HEK293T (cell line): ENCODE measurements around the gene DHX32.
"Not testable (repeated sequence)": the region's sequence is repeated elsewhere in the genome, so short reads cannot be mapped to it uniquely, and the experiment has no call there.

Experiments
- ARNT ChIP-seq: fragments of 450-650 bp; IDR thresholded peaks from 2 replicates; pipeline ENCODE4 v1.6.1; 2017; ENCODE audit warnings: mild to moderate bottlenecking
- ELF4 ChIP-seq: fragments of 450-650 bp; IDR thresholded peaks from 2 replicates; pipeline ENCODE4 v1.6.1; 2017; ENCODE audit warnings: antibody characterized with exemption
- FOXK2 ChIP-seq: fragments of 450-650 bp; IDR thresholded peaks from 2 replicates; pipeline ENCODE4 v1.6.1; 2016; ENCODE audit warnings: mild to moderate bottlenecking
- SP1 ChIP-seq: fragments of 450-650 bp; IDR thresholded peaks from 2 replicates; pipeline ENCODE4 v1.6.1; 2017
- ZNF384 ChIP-seq: fragments of 450-650 bp; IDR thresholded peaks from 2 replicates; pipeline ENCODE4 v1.6.1; 2016

- not testable (repeated sequence) for TF ChIP-seq ZNF384, ELF4, ARNT, SP1, FOXK2
Observed at GRCh38 chr10:125889441-125889840, 8.3 kb upstream of the DHX32 start.
